Measurements from ENCODE around the gene DPP10.

Gene DPP10

DNA sequence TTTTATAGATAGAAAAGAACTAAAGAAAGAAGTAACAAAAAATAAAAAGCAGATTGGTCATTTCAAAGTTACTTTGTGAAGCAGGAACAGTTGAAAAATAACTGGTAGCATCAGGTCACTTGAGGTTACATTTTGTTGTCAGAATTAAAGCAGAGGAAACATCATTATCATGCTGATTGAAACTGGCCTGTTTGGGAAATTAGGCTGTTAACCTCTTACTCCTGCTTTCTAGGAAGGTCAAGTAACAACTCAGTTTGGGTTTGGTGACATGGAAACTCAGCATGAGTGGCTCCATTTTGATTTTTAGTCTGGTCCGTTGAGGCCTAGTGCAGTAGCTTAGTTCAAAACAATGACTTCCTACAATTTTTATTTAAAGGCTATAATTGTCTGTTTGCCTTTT, 1383.5 kb downstream of the DPP10 start:
- DNase-seq: no peak

DNA sequence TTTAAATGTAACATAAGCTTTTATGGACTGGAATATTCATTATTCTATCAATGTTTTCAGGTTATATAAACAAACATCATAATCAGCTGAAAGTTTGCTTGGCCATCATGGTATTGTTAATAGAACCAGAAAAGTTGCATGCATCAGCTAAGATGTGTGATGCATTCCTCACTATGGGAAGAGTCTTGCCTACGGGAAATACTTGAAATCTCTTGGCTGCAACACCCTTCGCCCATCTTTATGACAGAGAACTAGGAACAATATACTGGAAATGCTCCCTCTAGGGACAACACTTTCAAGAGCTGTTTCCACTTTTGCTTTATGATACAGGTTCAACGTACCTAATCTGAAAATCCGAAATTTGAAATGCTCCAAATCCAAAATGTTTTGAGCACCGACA, 1390.8 kb downstream of the DPP10 start:
- no peak for DNase-seq

DNA sequence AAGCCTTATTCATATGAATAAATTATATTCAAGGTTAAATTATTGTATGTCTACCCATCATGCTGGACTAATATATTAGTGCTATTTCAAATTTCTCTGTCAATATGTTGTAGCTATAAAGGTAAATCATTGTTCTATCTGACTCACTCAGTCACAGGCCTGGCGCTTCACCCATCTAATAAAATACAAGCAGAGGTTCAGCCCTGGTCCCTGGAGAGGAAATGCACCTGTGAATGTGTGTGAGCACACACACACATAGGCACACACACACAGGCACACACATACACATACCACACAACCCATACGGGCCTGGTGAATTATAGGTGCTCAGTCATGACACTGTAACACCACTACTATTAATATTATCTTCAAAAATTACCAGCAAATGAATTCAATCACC, 1396.1 kb downstream of the DPP10 start:
- no peak for DNase-seq

DNA sequence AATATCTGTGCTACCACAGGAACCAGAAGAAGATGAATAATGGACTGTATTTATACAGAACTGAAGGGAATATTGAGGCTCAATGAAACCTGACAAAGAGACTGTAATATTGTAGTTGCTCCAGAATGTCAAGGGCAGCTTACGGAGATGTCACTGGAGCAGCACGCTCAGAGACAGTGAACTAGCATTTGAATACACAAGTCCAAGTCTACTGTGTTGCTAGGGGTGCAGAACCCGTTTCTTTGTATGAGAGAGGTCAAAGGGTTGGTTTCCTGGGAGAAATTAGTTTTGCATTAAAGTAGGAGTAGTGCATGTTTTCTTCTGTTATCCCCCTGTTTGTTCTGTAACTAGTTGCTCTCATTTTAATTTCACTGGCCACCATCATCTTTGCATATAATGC, 1399.9 kb downstream of the DPP10 start:
- no peak for DNase-seq

DNA sequence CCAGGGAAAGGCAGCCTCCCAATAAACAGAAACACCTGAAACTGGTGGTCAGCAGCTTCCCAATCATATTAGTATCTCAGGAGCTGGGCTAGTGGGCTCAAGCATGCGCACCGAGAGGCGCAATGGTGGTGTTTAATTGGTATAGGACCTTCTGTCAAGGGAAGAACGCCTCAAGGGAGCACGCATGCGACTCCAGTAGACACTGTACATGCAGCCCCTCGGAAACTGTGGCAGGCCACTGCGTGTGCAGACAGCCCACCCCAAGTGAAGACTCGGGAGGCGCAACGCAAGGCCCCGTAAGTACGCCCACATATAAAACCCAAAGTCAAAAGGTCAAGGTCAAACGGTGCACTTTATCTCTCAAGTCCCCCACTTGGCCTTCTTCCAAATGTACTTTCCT, 1405.8 kb downstream of the DPP10 start:
- no peak for DNase-seq

DNA sequence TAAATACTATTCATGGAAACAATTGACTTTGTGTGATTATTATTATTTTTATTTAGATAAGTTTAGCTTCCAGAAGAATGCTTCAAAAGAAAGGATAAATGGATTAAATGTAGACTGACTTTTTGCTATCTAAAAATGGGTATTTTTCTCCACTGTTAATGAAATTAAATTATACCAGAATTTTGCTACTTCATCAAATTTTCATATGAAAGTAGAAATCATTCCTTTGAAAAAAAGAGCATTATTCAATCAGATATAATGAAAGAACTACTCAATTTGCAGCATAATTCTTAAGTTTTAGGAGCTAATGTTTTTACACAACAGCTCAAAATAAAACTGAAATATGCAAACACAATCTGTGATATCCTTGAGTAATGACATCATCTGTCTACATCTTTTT, 1424.6 kb downstream of the DPP10 start:
- no peak for DNase-seq

DNA sequence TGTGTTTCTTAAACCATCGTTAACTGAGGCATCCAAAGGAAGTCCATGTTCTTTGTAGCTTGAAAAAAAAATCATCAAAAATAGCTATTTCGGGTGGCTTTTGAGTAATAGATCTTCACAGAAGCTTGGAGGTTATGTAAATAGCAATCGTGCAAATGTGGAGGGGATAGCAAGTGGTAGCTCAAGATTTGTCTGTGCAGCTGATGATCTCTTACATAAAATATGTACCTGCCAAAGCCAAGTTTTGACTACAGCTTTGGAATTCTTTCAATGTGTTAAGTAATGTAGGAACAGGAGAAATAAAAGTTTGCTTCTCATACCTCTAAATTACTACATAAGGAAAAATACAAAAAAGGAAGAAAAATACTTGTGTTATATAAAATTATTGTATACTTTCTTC, 1432.0 kb downstream of the DPP10 start:
- DNase-seq: no peak

DNA sequence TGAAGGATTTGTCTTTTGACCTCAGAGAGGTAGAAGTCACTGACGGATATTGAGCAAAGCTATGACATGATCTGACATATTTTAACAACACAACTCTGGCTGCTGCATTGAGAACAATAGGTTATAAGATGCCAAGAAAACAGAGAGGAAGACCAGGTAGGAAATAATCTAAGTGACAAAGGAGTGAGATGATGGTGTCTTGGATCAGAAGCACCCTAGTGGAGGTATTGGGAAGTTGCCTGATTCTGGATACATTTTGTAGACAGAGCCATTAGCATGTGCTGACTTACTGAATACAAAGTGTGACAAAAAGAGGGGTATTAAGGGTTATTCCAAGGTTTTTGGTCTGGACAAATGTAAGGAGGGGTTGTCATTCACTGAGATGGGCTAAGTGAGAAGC, 1438.1 kb downstream of the DPP10 start:
- no peak for DNase-seq

DNA sequence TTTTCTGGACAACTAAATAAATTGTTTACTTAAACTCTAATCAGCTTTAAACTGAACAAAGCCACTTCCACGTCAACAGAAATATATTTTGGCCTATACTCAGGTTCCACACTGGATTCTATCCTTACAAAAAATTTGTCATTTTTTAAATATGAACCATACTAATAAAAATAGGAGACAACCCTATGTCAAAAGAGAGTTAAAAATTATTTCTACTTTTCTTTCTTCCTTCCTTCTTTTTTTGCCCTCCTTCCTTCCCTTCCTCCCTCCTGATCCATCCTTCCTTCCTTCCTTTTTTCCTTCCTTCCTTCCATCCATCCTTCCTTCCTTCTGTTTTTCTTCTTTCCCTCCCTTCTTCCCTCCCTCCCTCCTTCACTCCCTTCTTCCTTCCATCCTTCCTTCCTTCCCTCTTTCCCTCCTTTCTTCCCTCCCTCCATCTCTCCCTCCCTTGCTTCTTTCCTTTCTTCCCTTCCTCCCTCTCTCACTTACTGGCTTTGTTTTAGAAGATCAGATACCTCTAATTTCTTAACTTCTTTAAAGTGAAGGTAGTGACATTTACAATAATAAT, 1444.9 kb downstream of the DPP10 start:
- DNase-seq: no peak

Measured in activated CD4-positive, alpha-beta T cell treated with anti-CD3 and anti-CD28 coated beads, Interleukin-10, Interleukin-2, amounts not matched to agents 100 ng/mL and 50 ng/mL, durations not matched to agents 16 hours and 8 hours (primary cell).